HG02943 (cell line): ENCODE data around the gene RAB17.
"Not testable (repeated sequence)": the region's sequence is repeated elsewhere in the genome, so short reads cannot be mapped to it uniquely, and the experiment has no call there.

Experiments used
- ATAC-seq: cut with Tn5 transposase; IDR thresholded peaks from one replicate; pipeline ENCODE4 v1.9.1; 2021; ENCODE audit warnings: mild to moderate bottlenecking, low read depth, moderate library complexity; ENCODE audit not compliant: unreplicated experiment

RAB17 gene

GRCh38 chr2:237625216-237625705, 34.7 kb upstream of the RAB17 start:
- ATAC-seq = no peak

- ATAC-seq = no peak
Observed at GRCh38 chr2:237624565-237624964, 34.0 kb upstream of the RAB17 start.

- ATAC-seq = no peak
Observed at GRCh38 chr2:237623428-237624403, 33.2 kb upstream of the RAB17 start.

GRCh38 chr2:237618449-237618848, 27.9 kb upstream of the RAB17 start:
- no peak for ATAC-seq

- ATAC-seq = no peak
Observed at GRCh38 chr2:237617587-237617982, 27.1 kb upstream of the RAB17 start.

- no peak for ATAC-seq
Observed at GRCh38 chr2:237616734-237617586, 26.4 kb upstream of the RAB17 start.

GRCh38 chr2:237616373-237616733, 25.8 kb upstream of the RAB17 start:
- no peak for ATAC-seq

GRCh38 chr2:237615631-237616249, 25.2 kb upstream of the RAB17 start:
- no peak for ATAC-seq

GRCh38 chr2:237614151-237614720, 23.7 kb upstream of the RAB17 start:
- no peak for ATAC-seq

GRCh38 chr2:237613679-237614078, 23.1 kb upstream of the RAB17 start:
- ATAC-seq = no peak

- no peak for ATAC-seq
Observed at GRCh38 chr2:237612527-237613357, 22.2 kb upstream of the RAB17 start.

- ATAC-seq = not testable (repeated sequence)
Observed at GRCh38 chr2:237606522-237606921, 16.0 kb upstream of the RAB17 start.

GRCh38 chr2:237604960-237605359, 14.4 kb upstream of the RAB17 start:
- no peak for ATAC-seq

GRCh38 chr2:237604391-237604790, 13.9 kb upstream of the RAB17 start:
- no peak for ATAC-seq

- ATAC-seq = no peak
Observed at GRCh38 chr2:237603718-237604362, 13.3 kb upstream of the RAB17 start.

GRCh38 chr2:237603049-237603717, 12.6 kb upstream of the RAB17 start:
- ATAC-seq = no peak

- ATAC-seq = no peak
Observed at GRCh38 chr2:237602409-237602808, 11.9 kb upstream of the RAB17 start.

- no peak for ATAC-seq
Observed at GRCh38 chr2:237601453-237602116, 11.1 kb upstream of the RAB17 start.
